Measurements from ENCODE around the gene TRIM72. TPM values are rescaled to one million over a fixed set of nuclear protein-coding genes. Genes with fewer than 3 reads are reported as not detected.
"Not testable (repeated sequence)": the region's sequence is repeated elsewhere in the genome, so short reads cannot be mapped to it uniquely, and the experiment has no call there.

Gene TRIM72, protein sequence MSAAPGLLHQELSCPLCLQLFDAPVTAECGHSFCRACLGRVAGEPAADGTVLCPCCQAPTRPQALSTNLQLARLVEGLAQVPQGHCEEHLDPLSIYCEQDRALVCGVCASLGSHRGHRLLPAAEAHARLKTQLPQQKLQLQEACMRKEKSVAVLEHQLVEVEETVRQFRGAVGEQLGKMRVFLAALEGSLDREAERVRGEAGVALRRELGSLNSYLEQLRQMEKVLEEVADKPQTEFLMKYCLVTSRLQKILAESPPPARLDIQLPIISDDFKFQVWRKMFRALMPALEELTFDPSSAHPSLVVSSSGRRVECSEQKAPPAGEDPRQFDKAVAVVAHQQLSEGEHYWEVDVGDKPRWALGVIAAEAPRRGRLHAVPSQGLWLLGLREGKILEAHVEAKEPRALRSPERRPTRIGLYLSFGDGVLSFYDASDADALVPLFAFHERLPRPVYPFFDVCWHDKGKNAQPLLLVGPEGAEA
- under 1 TPM in 2 of 4 donors, not detected in 2; under 0.01 to 0.84 TPM for total RNA-seq

DNA sequence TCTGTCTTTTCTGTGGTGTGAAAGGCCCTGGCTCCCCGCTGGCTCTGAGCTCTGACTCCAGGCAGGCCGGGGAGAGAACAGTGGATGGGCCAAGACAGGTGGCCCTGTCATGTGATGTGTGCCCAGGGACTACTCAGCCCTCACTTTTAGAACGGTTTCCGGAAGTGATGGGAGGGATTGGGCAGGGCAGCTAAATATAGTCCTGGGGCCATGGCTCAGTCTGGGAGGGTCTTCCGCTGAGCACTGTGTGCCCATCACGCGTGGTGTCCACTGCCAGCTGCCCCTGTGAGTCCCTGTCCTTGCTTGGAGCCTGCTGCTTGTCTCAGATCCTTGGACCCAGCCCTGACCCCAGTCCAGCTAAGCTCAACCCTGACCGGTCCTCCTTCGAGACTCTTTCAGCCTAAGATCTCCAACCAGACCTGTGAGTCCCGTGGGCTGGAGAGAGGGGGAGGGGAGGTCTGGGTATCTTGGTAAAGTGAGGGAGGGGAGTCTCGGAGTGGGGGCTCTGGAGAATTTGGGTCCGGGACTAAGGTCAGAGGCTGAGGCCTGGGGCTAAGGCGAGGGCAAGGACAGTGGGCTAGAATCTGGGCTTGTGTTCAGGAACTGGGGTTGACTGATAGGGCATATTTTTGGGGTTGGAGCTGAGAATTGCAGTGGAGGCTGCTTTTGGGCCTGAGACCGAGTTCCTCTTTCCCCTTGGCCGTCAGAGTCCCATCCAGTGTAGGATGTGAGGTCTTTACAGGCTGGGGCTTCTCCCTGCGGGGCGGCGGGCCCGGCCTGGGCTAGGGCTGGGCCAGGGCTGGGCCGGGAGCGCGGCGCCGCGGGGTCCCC is at the start of gene TRIM72:
Gene TRIM72, plus strand, starts transcription at position 243 of the 831 bp plus-strand sequence. CDS start 620 bp downstream, outside the sequence.
- 73% methylated on average over 17 of the region's 25 CpGs for WGBS
- H3K27ac ChIP-seq (replicated peaks in 1 of 4), result no peak within 1 kb of the TSS

DNA sequence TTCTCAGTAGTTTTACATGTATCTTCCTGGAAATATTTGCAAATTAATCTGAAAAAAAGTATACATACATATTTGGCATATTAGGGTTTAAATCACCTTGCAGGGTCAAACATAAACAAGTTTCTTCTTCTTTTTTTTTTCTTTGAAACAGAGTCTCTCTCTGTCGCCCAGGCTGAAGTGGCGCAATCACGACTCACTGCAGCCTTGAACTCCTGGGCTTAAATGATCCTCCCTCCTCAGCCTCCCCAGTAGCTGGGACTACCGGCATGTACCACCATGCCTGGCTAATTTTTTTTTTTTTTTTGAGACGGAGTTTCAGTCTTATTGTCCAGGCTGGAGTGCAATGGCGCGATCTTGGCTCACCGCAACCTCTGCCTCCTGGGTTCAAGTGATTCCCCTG is 46.6 kb upstream of the TRIM72 start:
- no peaks in the 10 kb centered on the region for H3K27me3 ChIP-seq
- TF ChIP-seq POLR2A (IDR thresholded peaks at IDR 0.05; ENCODE audit: low read depth) (no peak), CTCF (IDR thresholded peaks at IDR 0.05) (no peak), EP300 (IDR thresholded peaks at IDR 0.05) (no peak), POLR2AphosphoS5 (IDR thresholded peaks at IDR 0.05) (no peak)
- H3K27ac ChIP-seq (replicated peaks in 1 of 4), result no peak overlapping the region
- H3K36me3 ChIP-seq, result no peaks in the 10 kb centered on the region
- WGBS, result 89% methylated on average over 8 of the region's 8 CpGs
- no peak for DNase-seq (ENCODE audit: extremely low spot score)
- no peaks in the 10 kb centered on the region for H3K9me3 ChIP-seq
- H3K4me3 ChIP-seq, result no peak overlapping the region
- intact Hi-C loops (cut with DNase I), result no loop called here
- peaks cover 0 to 5% (median 0%) of the 10 kb centered on the region in 4 donors for H3K4me1 ChIP-seq

More for the DNA sequence above, at the start of gene TRIM72:
- TF ChIP-seq POLR2A (IDR thresholded peaks at IDR 0.05; ENCODE audit: low read depth) (peak; percentile 41), POLR2AphosphoS5 (IDR thresholded peaks at IDR 0.05) (no peak)
- no peak for DNase-seq (ENCODE audit: extremely low spot score)
- H3K4me1 ChIP-seq, result peaks cover 25 to 29% (median 28%) of the 10 kb centered on the region in 4 donors
- intact Hi-C loops (cut with DNase I), result no loop called here
- no peaks in the 10 kb centered on the region for H3K9me3 ChIP-seq
- no peaks in the 10 kb centered on the region for H3K36me3 ChIP-seq
- H3K4me3 ChIP-seq, result peak within 1 kb of the TSS; percentile 45 to 62 (median 50)
- H3K27me3 ChIP-seq, result peaks cover 0 to 68% (median 38%) of the 10 kb centered on the region in 4 donors

DNA sequence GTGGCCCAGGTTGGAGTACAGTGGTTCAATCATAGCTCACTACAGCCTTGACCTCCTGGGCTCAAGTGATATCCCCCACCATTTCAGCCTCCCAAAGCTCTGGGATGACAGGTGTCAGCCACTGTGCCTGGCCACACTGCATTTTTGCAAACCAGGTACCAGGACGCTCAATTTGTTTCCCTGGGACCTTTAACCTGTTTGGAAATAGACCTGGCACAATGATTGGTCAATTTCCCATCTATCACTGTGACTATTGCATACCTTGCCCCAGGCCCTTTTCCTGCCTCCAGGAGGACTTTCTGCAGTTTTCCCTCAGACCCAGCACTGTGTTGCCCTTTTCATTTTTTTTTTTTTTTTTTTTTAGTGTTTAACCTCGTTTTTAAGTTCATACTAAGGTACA is 45.1 kb upstream of the TRIM72 start:
- 70% methylated on average over 2 of the region's 2 CpGs for WGBS
- no peaks in the 10 kb centered on the region for H3K27me3 ChIP-seq
- intact Hi-C loops (cut with DNase I), result no loop called here
- peaks cover 0 to 5% (median 0%) of the 10 kb centered on the region in 4 donors for H3K4me1 ChIP-seq
- TF ChIP-seq POLR2AphosphoS5 (IDR thresholded peaks at IDR 0.05) (no peak), EP300 (IDR thresholded peaks at IDR 0.05) (no peak), CTCF (IDR thresholded peaks at IDR 0.05) (no peak), POLR2A (IDR thresholded peaks at IDR 0.05; ENCODE audit: low read depth) (no peak)
- H3K27ac ChIP-seq (replicated peaks in 1 of 4), result no peak overlapping the region
- H3K9me3 ChIP-seq, result no peaks in the 10 kb centered on the region
- no peaks in the 10 kb centered on the region for H3K36me3 ChIP-seq
- no peak for DNase-seq (ENCODE audit: extremely low spot score)
- H3K4me3 ChIP-seq, result no peak overlapping the region

- not testable (repeated sequence) for H3K4me3 ChIP-seq; H3K27me3 ChIP-seq; H3K4me1 ChIP-seq; H3K36me3 ChIP-seq; H3K9me3 ChIP-seq; DNase-seq (ENCODE audit: extremely low spot score); H3K27ac ChIP-seq (replicated peaks in 1 of 4)
- intact Hi-C loops (cut with DNase I), result loop anchor here (2.0 kb wide), 1 partner anchor 29 kb away; no protein-coding TSS in a partner anchor
- 17% methylated on average over 1 of the region's 2 CpGs for WGBS
These were observed 43.9 kb upstream of the TRIM72 start for GRCh38 chr16:31170048-31170447.

DNA sequence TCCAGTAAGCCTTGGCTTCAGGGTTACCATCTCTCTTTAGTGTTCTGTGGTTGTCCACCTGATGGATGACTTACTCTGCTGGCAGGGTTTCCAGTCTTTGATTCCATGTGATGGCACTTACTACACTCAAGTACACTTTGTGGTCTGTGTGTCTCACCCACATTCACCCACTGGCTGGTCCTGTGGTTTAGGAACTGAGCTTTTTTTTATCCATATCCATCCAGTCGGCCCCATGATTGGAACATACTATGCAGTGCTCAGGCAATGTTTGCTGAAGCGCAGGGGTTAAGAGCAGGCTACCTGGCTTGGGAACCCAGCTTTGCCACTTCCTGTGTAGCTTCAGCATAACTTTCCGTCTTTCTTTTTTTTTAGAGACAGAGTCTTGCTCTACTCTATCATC is 36.8 kb upstream of the TRIM72 start:
- Histone ChIP-seq H3K27ac (replicated peaks in 1 of 4) (no peak overlapping the region), H3K27me3 (no peaks in the 10 kb centered on the region), H3K9me3 (no peaks in the 10 kb centered on the region), H3K4me1 (peaks cover 10 to 23% (median 21%) of the 10 kb centered on the region in 4 donors), H3K4me3 (no peak overlapping the region), H3K36me3 (no peaks in the 10 kb centered on the region)
- 73% methylated on average over 3 of the region's 3 CpGs for WGBS
- TF ChIP-seq POLR2AphosphoS5 (IDR thresholded peaks at IDR 0.05) (no peak), POLR2A (IDR thresholded peaks at IDR 0.05; ENCODE audit: low read depth) (no peak), CTCF (IDR thresholded peaks at IDR 0.05) (no peak)
- DNase-seq (ENCODE audit: extremely low spot score), result no peak
- intact Hi-C loops (cut with DNase I), result loop anchor here (5.0 kb wide), 1 partner anchor 265 kb away; the partner anchor contains the start of gene ZNF843
